H54 (cell line): ENCODE measurements around the gene TMC1.
"Not testable (repeated sequence)": the region's sequence is repeated elsewhere in the genome, so short reads cannot be mapped to it uniquely, and the experiment has no call there.

Experiments used
- DNase-seq: peaks from one replicate; pipeline ENCODE4 v3.0.0; 2011; ENCODE audit warnings: low spot score, mixed read lengths; ENCODE audit not compliant: insufficient read length
- FAIRE-seq: peaks from 3 replicates; lab custom pipeline; 2011; peaks lifted over from hg19 to GRCh38; lab: Jason Lieb, UNC
- POLR2A ChIP-seq: IDR thresholded peaks from 2 replicates; pipeline ENCODE4 v1.6.1; 2011; ENCODE audit warnings: low read depth, mild to moderate bottlenecking, low read length

TMC1 gene

GRCh38 chr9:72491242-72491641, 30.2 kb upstream of the TMC1 start:
- DNase-seq (no peak), FAIRE-seq (no peak)
- no peak for TF ChIP-seq POLR2A

- no peak for TF ChIP-seq POLR2A
- DNase-seq, result no peak
- FAIRE-seq, result peak; percentile 48
These were observed 27.4 kb upstream of the TMC1 start for GRCh38 chr9:72494051-72494450.

GRCh38 chr9:72497447-72498046, 23.9 kb upstream of the TMC1 start:
- no peak for TF ChIP-seq POLR2A
- no peak for DNase-seq
- no peak for FAIRE-seq

GRCh38 chr9:72506615-72507014, 14.8 kb upstream of the TMC1 start:
- FAIRE-seq (no peak), DNase-seq (no peak)
- TF ChIP-seq POLR2A, result no peak

GRCh38 chr9:72509053-72509452, 12.4 kb upstream of the TMC1 start:
- TF ChIP-seq POLR2A, result no peak
- FAIRE-seq (no peak), DNase-seq (no peak)

DNA sequence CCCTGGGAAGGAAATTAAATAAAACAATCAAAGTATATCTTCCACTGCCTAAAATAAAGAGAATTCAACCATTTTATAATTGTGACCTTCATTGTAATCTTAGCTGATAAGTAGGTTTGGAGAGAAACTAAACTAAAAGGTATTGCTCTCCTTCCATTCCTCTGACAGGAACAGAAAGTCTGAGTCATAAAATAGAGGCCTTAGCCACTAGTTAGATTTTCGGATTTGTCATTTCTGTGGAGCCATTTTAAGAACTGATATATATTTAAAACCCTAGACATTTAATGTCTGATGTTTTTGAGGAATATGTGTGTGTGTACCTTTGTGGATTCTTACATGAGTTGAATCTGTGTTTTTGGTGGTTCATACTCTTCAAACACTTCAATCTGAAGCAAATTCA, 11.8 kb upstream of the TMC1 start:
- no peak for TF ChIP-seq POLR2A
- DNase-seq (no peak), FAIRE-seq (peak; percentile 94)

- not testable (repeated sequence) for FAIRE-seq, DNase-seq
These were observed 397 bp upstream of the TMC1 start for GRCh38 chr9:72521011-72521410.

- no peak for TF ChIP-seq POLR2A
- DNase-seq (peak; percentile 80), FAIRE-seq (peak; percentile 100)
These were observed 3.6 kb downstream of the TMC1 start for GRCh38 chr9:72524820-72525540.

- peak; percentile 97 for FAIRE-seq
- peak; percentile 88 for DNase-seq
- peak; percentile 47; the same call in 1 of the 2 replicates for TF ChIP-seq POLR2A
These were observed 5.7 kb downstream of the TMC1 start for GRCh38 chr9:72526901-72527800.

DNA sequence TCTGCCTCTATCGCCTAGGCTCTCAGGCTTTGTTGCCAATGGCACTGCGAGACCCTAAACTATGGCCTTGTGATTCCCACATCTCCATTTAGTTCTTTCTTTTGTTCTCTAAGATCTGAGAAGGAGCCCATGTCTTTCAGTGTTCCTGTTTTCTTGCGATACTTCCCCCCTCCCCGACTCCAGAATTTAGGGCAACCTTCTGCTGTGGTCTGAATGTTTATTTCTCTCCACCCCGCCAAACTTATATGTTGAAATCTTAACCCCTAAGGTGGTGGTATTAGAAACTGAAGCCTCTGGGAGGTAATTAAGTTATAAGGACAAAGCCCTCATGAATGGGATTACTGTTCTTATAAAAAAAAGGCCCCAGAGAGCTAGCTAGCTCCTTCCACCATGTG, 6.4 kb downstream of the TMC1 start:
- FAIRE-seq (no peak), DNase-seq (no peak)
- TF ChIP-seq POLR2A, result no peak

DNA sequence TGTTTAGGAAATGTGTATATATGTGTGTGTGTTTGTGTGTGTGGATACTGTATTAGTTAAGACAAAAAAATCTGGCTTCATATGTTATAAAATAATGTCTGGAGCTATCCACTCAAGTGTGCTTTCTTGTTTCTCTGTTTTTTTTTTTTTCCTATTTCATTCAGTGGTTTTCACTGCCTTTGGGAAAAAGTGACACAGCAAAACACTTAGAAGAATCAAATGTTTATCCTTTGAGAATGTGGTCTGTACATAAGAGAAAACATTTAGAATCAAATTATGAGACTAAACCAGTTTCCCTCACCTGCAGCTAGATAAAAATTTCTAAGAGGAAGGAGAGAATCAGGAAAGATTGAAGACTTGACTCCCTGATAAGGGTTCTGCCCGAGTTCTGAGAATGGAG, 8.1 kb downstream of the TMC1 start:
- FAIRE-seq (no peak), DNase-seq (no peak)
- no peak for TF ChIP-seq POLR2A

DNA sequence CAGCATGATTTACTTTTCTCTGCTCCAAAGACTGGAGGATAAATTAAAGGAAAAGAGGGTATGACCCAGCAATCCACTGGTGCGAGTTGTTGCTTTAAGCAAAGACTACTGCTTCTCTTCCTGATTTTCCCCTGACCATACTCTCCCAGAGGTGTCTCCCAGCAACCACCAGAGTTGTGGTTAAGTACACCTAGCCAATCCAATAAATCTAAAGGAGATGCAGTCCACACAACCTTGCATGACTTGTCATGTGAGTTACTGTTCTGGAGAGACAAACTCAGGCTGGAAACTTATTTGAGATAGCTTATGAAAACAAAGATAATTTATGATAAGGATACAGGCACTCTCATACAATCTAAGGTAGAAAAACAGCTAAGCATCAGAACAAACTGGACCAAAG, 11.9 kb downstream of the TMC1 start:
- FAIRE-seq (peak; percentile 69), DNase-seq (no peak)

DNA sequence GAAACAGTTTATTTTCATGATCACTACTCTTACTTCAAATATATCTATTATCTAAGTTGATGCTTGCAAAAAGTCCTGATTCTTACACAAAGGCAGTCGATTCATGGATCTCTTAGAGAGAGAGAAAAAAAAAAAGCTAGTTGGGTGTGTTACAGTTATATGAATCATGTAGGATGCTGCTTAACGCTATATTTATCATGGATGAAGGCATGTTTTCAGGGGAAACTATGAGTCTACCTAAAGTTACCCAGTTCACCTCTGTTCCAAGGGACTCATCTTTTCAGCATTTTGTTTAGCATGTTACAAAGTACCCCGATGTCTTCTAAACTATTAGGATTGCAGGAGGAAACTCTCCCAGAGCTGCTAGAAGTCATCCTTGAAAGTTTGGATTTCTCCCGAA, 13.5 kb downstream of the TMC1 start:
- no peak for TF ChIP-seq POLR2A
- DNase-seq (no peak), FAIRE-seq (no peak)

More for the DNA sequence above, 11.9 kb downstream of the TMC1 start:
- TF ChIP-seq POLR2A, result no peak

DNA sequence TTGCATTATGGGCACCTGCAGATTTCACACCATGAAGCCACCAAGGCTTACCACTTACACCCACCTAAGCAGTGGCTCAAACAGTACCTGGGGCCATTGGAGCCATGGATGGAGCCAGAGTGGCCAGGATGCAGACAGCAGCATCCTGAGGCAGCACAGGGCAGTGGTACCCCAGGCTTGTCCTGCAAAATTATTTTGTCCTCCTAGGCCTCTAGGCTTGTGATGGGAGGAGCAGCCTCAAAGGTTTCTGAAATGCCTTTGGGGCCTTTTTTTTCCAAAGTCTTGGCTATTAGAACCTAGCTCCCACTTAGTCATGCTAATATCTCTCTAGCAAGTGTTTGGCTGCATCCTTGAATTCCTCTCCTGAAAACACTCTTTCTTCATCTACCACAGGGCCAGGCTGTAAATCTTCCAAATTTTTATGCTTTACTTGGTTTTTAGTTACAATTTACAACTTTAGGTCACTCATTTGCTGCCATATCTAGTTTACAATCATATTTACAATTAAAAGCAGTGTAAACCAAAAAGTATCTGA, 15.7 kb downstream of the TMC1 start:
- FAIRE-seq, result no peak
- TF ChIP-seq POLR2A, result no peak
- no peak for DNase-seq
